Activated CD8-positive, alpha-beta memory T cell treated with anti-CD3 and anti-CD28 coated beads for 4 hours (primary cell): ENCODE results near the gene SLC25A20.
"Not testable (repeated sequence)": the region's sequence is repeated elsewhere in the genome, so short reads cannot be mapped to it uniquely, and the experiment has no call there.

Experiments
- DNase-seq, 2 donors: peaks; one replicate each; pipeline ENCODE4 v3.0.0-alpha.2; 2020; ENCODE audit warnings: low read depth in 2 of 2

SLC25A20 gene

GRCh38 chr3:48898383-48899234 is at the start of gene SLC25A20:
TSS of gene SLC25A20 (minus strand) at chr3:48898882. CDS start at chr3:48898794, 88 bp downstream.
- DNase-seq = peak; percentile 81 to 82

GRCh38 chr3:48945891-48946549 is 47.3 kb upstream of the SLC25A20 start:
- no peak for DNase-seq

GRCh38 chr3:48945432-48945831 is 46.8 kb upstream of the SLC25A20 start:
- DNase-seq = no peak

- no peak for DNase-seq
These were observed 40.0 kb upstream of the SLC25A20 start for GRCh38 chr3:48938689-48939088.

GRCh38 chr3:48938156-48938555 is 39.5 kb upstream of the SLC25A20 start:
- DNase-seq = no peak

- no peak for DNase-seq
These were observed 36.8 kb upstream of the SLC25A20 start for GRCh38 chr3:48935530-48935929.

- DNase-seq = no peak
These were observed 35.8 kb upstream of the SLC25A20 start for GRCh38 chr3:48934333-48934991.

- DNase-seq = no peak
These were observed 33.4 kb upstream of the SLC25A20 start for GRCh38 chr3:48931944-48932580.

GRCh38 chr3:48930590-48930989 is 31.9 kb upstream of the SLC25A20 start:
- no peak for DNase-seq

- no peak for DNase-seq
These were observed 30.8 kb upstream of the SLC25A20 start for GRCh38 chr3:48929358-48930035.

- DNase-seq = no peak
These were observed 30.0 kb upstream of the SLC25A20 start for GRCh38 chr3:48928679-48929078.

- DNase-seq = no peak
These were observed 29.2 kb upstream of the SLC25A20 start for GRCh38 chr3:48927928-48928327.

GRCh38 chr3:48926425-48927392 is 28.0 kb upstream of the SLC25A20 start:
- DNase-seq = no peak

- DNase-seq = peak in 1 of 2 donors; percentile 33
These were observed 20.8 kb upstream of the SLC25A20 start for GRCh38 chr3:48919215-48920138.

- peak; percentile 76 for DNase-seq
These were observed 19.9 kb upstream of the SLC25A20 start, which contains the start of gene ARIH2 for GRCh38 chr3:48918388-48919214. TSS of gene ARIH2 (plus strand) at chr3:48918842. CDS start at chr3:48927559, 8,717 bp downstream.

- no peak for DNase-seq
These were observed 16.6 kb upstream of the SLC25A20 start for GRCh38 chr3:48915296-48915695.

- not testable (repeated sequence) for DNase-seq
These were observed 8.3 kb upstream of the SLC25A20 start for GRCh38 chr3:48907026-48907425.

- DNase-seq = peak in 1 of 2 donors; percentile 13
These were observed 591 bp upstream of the SLC25A20 start for GRCh38 chr3:48899273-48899672.
